Gastroesophageal sphincter (tissue), 3 donors: ENCODE results near the gene AMIGO2.
A peak's percentile ranks its signal among the peaks of the same experiment; 100 is the strongest.

Source experiments
- CTCF ChIP-seq, 4 experiments: fragments of 200-600 bp in 2 of 4; fragments of 450-650 bp in 2 of 4; sonication (generic) in 1 of 4; IDR thresholded peaks; one replicate each; pipeline ENCODE4 v1.5.1; 2017 to 2019; ENCODE audit warnings: antibody characterized with exemption in 4 of 4, mild to moderate bottlenecking in 2 of 4, moderate library complexity in 2 of 4
- POLR2AphosphoS5 ChIP-seq: sonication (generic); formaldehyde crosslinking; IDR thresholded peaks from one replicate; pipeline ENCODE4 v1.6.1; 2017; ENCODE audit warnings: antibody characterized with exemption

- TF ChIP-seq POLR2AphosphoS5 (peak; percentile 25), CTCF (IDR thresholded peaks at IDR 0.05) (no peak)
These were observed 394 bp upstream of the AMIGO2 start for GRCh38 chr12:47079981-47080724.
